ENCODE measurements around the gene PRR3.

The PRR3 gene

GRCh38 chr6:30537931-30538330, 19.2 kb upstream of the PRR3 start:
- no peak for DNase-seq

- peak; percentile 82 for DNase-seq
Measured at GRCh38 chr6:30541515-30542403, 15.3 kb upstream of the PRR3 start.

- no peak for DNase-seq
Measured at GRCh38 chr6:30542404-30542725, 14.7 kb upstream of the PRR3 start.

- no peak for DNase-seq
Measured at GRCh38 chr6:30542915-30543314, 14.2 kb upstream of the PRR3 start.

- no peak for DNase-seq
Measured at GRCh38 chr6:30543821-30544220, 13.3 kb upstream of the PRR3 start.

DNA sequence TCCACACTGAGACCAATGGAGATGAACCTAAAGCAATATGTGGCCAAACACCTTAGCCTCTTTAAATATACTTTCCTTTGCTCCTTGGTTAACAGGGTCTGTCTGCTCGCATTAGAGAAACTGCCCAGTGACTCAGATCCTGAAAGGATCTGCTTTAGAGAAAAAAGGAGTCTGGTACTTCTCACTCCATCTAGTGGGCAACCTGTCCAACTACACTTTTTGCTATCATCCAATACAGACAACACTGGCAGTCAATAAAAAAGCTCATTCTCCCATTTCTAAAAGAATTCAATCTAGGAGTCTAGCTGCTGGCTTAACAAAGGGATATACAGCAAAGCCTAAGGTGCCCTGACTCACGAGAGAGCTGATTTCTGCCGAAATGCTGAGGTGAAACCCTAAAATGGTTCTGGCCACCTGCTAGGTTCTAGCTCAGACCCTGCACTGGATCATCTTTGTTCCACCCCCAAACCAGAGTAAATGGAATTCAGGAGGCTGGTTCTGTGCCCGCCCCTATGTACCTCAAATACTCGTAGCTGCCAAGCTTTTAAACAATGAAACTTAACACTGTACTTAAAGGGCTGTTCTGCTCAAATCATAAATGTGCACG, 12.3 kb upstream of the PRR3 start:
- peak; percentile 50 for DNase-seq

DNA sequence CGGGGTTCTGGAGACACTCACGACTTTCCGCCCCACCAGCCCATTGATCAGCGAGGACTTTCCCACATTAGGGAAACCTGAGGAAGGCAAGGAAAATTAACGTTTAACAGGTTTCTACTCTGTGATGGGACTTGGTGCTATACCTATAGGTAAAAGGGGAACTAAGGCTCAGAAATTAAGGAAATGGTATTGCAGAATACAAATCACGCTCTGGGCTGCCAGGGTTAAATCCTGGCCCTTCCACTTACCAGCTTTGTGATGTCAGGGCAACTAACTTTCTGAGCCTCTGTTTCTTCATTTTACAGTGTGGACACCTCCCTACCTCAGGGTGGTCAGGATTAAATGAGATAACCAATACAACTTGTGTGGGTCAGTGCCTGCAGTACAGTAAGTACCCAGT, 9.6 kb upstream of the PRR3 start:
- no peak for DNase-seq

- DNase-seq: no peak
Measured at GRCh38 chr6:30548375-30548774, 8.7 kb upstream of the PRR3 start.

DNA sequence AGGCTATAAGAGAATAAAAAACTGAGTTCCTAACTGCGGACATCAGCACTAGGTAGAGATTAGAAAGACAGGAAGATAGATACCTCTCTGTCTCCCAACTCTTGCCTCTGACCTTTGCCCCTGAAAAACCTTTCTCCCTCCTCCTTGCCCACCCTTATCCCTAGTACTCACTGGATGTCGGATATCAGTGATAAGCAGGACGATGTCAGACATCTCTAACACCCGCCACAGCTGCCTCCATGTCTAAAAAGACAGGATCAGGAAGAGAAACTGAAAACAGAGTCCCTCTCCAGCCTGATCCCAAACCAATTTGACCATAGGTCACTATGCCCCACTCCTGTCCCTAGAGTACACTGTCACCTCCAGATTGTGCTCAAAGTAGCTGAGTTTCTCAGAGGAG, 2.7 kb upstream of the PRR3 start:
- no peak for DNase-seq

- DNase-seq: no peak
Measured at GRCh38 chr6:30554962-30555815, 1.9 kb upstream of the PRR3 start.

DNA sequence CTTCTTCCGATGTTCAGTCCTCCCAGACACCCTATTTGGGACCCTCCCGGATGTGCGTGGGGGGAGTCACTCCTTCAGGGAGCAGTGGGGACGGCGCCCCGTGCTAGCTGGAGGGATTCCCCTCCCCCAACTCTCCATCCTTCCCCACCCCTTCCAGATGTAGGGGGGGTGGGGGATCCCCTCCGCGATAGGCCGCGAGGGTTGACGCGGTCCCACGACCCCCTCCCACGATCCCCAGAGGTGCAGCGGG, 1.4 kb upstream of the PRR3 start:
- DNase-seq: no peak

DNA sequence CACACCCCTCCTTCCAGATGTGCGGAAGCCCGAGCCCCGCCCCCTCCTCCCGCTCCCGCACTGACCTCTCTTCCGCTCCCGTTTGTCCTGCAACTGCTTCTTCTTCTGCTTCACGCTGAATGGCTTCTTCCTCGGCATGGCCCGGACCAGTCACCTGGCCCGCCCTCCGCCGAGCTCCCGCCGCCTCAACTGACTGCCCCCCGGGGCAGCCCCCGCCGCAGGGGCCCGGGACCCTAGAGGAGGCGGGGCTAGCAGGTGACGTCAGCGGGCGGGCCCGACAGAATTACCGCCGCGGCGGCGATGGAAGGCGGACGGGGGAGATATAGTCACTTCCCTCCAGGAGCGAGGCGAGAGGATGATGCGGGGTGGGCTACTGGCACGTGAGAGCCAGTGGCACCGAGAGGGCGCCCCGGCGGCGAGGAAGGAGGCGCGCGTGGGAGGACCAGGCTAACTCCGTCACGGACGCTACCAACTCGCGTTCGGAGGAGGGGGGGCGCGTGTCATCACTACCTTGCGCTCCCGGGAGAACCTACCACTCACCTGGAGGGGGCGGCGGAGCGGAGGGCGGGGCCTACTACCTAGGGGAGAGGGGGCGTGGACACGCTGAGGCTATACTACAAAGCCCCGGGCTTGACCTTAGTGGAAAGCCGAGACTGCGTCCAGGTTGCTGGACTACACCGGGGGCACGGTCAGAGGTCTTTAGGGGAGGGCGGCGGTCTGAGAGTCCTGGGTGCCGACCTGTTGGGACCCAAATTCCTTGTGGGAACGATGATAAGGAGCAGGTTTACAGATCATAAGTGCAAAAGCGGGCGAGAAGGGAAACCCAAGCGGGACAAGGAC, 809 bp upstream of the PRR3 start, which contains the start of gene GNL1:
Gene GNL1 (minus strand): TSS at position 424 of the 840 bp plus-strand sequence. CDS start 286 bp downstream, at position 138.
- peak; percentile 96 for DNase-seq

DNA sequence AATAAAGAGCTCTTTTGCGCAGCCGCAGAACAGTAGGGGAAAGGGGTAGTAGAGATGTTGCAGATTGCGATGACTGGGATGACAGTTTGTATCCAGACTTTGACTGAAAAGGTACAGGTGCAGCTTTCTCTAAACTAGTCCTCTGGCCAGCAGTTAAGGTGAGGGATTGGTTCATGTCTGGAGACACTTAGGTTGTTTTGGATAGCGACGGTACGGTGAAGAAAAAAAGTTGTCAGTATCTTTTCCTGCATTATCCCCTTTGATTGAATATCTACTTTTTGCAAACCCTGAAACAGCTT, 537 bp downstream of the PRR3 start:
- no peak for DNase-seq

DNA sequence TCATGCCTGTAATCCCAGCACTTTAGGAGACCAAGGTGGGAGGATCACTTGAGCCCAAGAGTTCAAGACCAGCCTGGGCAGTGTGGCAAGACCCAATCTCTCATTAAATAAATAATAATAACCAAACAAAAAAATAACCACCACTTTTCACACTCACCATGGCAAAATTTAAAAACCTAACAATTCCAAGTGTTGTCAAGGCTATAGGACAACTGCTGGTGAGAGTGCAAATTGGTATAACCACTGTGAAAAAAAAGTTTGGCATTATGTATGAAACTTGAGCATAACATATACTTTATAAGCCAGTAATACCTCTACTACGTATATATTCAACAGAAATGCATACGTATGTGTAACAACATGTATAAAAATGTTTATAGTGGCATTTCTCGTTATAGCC, 3.8 kb downstream of the PRR3 start:
- no peak for DNase-seq

DNA sequence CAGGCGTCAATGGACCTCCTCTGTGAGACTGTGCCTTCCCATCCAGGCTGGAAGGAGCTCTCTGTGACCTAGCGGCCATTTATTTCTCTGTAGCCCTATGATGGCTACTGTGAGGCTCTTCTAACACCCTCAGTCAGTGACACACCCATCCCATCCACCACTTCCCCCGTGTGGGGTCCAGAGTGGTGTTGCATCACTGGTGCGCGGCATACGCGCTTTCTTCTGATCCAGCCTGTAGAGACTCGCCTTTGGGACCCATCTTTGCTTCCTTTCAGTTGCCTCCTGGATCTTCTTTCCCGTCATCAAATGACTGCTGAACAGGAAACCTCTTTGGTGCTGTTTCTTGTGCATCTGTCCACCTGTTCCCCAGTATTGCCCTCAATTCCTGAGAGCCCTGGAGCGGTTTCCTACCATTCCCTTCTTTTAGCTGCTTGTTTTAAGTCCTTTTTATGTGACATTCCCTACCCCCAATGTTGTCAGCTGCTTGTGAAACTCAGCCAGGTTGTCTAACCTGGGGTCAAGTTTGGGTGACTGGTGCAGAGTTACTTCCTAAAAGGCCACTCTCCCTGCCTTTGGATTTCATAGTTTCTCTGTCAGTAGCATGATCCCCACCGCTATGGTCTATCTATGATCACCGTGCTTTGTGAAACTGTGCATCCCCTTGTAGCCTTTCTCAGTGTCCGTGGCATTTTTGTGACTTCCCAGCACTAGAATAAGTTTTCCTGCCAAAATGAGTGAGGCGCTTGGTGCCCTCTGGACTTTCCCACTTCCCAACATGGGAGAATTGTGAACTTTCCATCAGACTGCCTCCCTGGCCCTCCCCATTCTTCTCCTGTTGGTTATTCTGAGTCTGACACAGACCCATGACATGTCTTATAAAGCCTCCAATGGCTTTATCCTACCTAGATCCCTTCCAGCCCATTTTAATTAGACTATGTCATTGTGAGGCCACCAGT, 5.7 kb downstream of the PRR3 start:
- DNase-seq: no peak

GRCh38 chr6:30564114-30564513, 7.0 kb downstream of the PRR3 start:
- DNase-seq: no peak

GRCh38 chr6:30565772-30566171, 8.7 kb downstream of the PRR3 start:
- DNase-seq: no peak

- no peak for DNase-seq
Measured at GRCh38 chr6:30568245-30568644, 11.2 kb downstream of the PRR3 start.

GRCh38 chr6:30570263-30570662, 13.2 kb downstream of the PRR3 start:
- DNase-seq: no peak

GRCh38 chr6:30570740-30571074, 13.6 kb downstream of the PRR3 start:
- no peak for DNase-seq

- peak; percentile 98 for DNase-seq
Measured at GRCh38 chr6:30571075-30571761, 14.1 kb downstream of the PRR3 start, which contains the start of gene ABCF1. Gene ABCF1 (plus strand): TSS chr6:30571442. CDS start chr6:30571488, 46 bp downstream.

- DNase-seq: no peak
Measured at GRCh38 chr6:30571762-30572082, 14.6 kb downstream of the PRR3 start.
